HepG2 (cell line): ENCODE data around the gene BICDL2. TPM values are rescaled to one million over a fixed set of nuclear protein-coding genes. Genes with fewer than 3 reads are reported as not detected.

Experiments used
- CCDC6 ChIP-seq: sonication (generic); formaldehyde crosslinking; IDR thresholded peaks from 2 replicates; pipeline ENCODE4 v1.8.1; 2022; ENCODE audit warnings: mild to moderate bottlenecking, missing genetic modification reagents, moderate library complexity
- GPBP1L1 ChIP-seq: sonication (generic); formaldehyde crosslinking; IDR thresholded peaks from 2 replicates; pipeline ENCODE4 v1.5.0; 2020; ENCODE audit warnings: mild to moderate bottlenecking, missing genetic modification reagents
- GRHL1 ChIP-seq: sonication (generic); formaldehyde crosslinking; conservative IDR thresholded peaks from 2 replicates; pipeline ENCODE4 v1.8.0; 2022; ENCODE audit warnings: missing genetic modification reagents
- NFE2L2 ChIP-seq: fragments of 150-350 bp; IDR thresholded peaks from 2 replicates; pipeline ENCODE4 v1.6.1; 2014; ENCODE audit warnings: low read length
- PBX3 ChIP-seq: sonication (generic); formaldehyde crosslinking; IDR thresholded peaks from 2 replicates; pipeline ENCODE4 v1.8.1; 2023; ENCODE audit warnings: missing genetic modification reagents, inconsistent platforms, borderline replicate concordance
- POGZ ChIP-seq: sonication (generic); formaldehyde crosslinking; IDR thresholded peaks from 2 replicates; pipeline ENCODE4 v1.4.0; 2020; ENCODE audit warnings: mild to moderate bottlenecking, missing genetic modification reagents
- REXO4 ChIP-seq: sonication (generic); formaldehyde crosslinking; IDR thresholded peaks from 2 replicates; pipeline ENCODE4 v1.8.0; 2022; ENCODE audit warnings: missing genetic modification reagents, mild to moderate bottlenecking, borderline replicate concordance
- TERF1 ChIP-seq: sonication (generic); formaldehyde crosslinking; IDR thresholded peaks from 2 replicates; pipeline ENCODE4 v1.8.0; 2022; ENCODE audit warnings: mild to moderate bottlenecking, missing genetic modification reagents, moderate library complexity
- TFAP4 ChIP-seq: sonication (generic); IDR thresholded peaks from 2 replicates; pipeline ENCODE4 v1.6.1; 2016; ENCODE audit warnings: low read depth, borderline replicate concordance
- THAP11 ChIP-seq: IDR thresholded peaks from 2 replicates; pipeline ENCODE4 v1.6.1; 2016; ENCODE audit warnings: missing biosample characterization, missing genetic modification reagents
- ZBTB7A ChIP-seq: sonication (generic); formaldehyde crosslinking; IDR thresholded peaks from 2 replicates; pipeline ENCODE4 v1.8.0; 2022; ENCODE audit warnings: mild to moderate bottlenecking, missing genetic modification reagents
- ZFP36 ChIP-seq: fragments of 150-350 bp; IDR thresholded peaks from 2 replicates; pipeline ENCODE4 v1.6.1; 2018; ENCODE audit warnings: borderline replicate concordance, low read length, low read depth; ENCODE audit not compliant: partially characterized antibody
- ZNF18 ChIP-seq: sonication (generic); formaldehyde crosslinking; IDR thresholded peaks from 2 replicates; pipeline ENCODE4 v1.8.0; 2022; ENCODE audit warnings: mild to moderate bottlenecking, missing genetic modification reagents; ENCODE audit not compliant: insufficient replicate concordance
- ZNF253 ChIP-seq: sonication (generic); formaldehyde crosslinking; IDR thresholded peaks from 2 replicates; pipeline ENCODE4 v1.8.0; 2022; ENCODE audit warnings: mild to moderate bottlenecking, missing genetic modification reagents, borderline replicate concordance
- ZNF446 ChIP-seq: sonication (generic); formaldehyde crosslinking; IDR thresholded peaks from 2 replicates; pipeline ENCODE4 v1.5.0; 2020; ENCODE audit warnings: mild to moderate bottlenecking, missing genetic modification reagents
- ZNF451 ChIP-seq: sonication (generic); formaldehyde crosslinking; IDR thresholded peaks from 2 replicates; pipeline ENCODE4 v1.5.0; 2020; ENCODE audit warnings: mild to moderate bottlenecking, missing genetic modification reagents
- ZNF460 ChIP-seq: sonication (generic); formaldehyde crosslinking; IDR thresholded peaks from 2 replicates; pipeline ENCODE4 v1.5.1; 2020; ENCODE audit warnings: missing genetic modification reagents, mild to moderate bottlenecking, borderline replicate concordance
- ZNF598 ChIP-seq: sonication (generic); formaldehyde crosslinking; IDR thresholded peaks from 2 replicates; pipeline ENCODE4 v1.5.1; 2020; ENCODE audit warnings: mild to moderate bottlenecking, missing genetic modification reagents, borderline replicate concordance
- ZNF713 ChIP-seq: sonication (generic); formaldehyde crosslinking; IDR thresholded peaks from 2 replicates; pipeline ENCODE4 v1.4.0; 2020; ENCODE audit warnings: mild to moderate bottlenecking, missing genetic modification reagents
- polyA plus RNA-seq, 8 experiments: library from polyadenylated mRNA; depleted of rRNA in 3 of 8; stranded (reverse) in 7 of 8; unstranded in 1 of 8; fragments of >200 nt; fragmentation: Illumina TruSeq in 4 of 8; extraction: Trizol in 4 of 8; gene quantifications; 2 replicates each; pipeline versions ENCODE4 v1.2.1 to v1.2.3, GENCODE V29; 2011 to 2016; ENCODE audit warnings: low read depth in 4 of 8, missing spikeins in 1 of 8, mixed read lengths in 1 of 8; ENCODE audit not compliant: insufficient read depth in 1 of 8
- total RNA-seq, 5 experiments: library from RNA; depleted of rRNA; stranded (reverse); fragments of >200 nt; fragmentation: Illumina TruSeq; extraction: Trizol; gene quantifications; 2 replicates each; pipeline ENCODE4 v1.2.3, GENCODE V29; 2016; ENCODE audit warnings: low read depth in 1 of 5

BICDL2 gene
- total and polyA plus RNA-seq, 2 of the 13 experiments (the other 11 are each of a cell fraction or from before 2014, with no cell fraction given), result 0.12 TPM; not detected in 1

GRCh38 chr16:2980227-2981176 lies 56.2 kb downstream of the BICDL2 start, which contains the start of gene PKMYT1 (continued):
- TF ChIP-seq PBX3 (CRISPR knock-in tag), result no peak
- peak; percentile 77; the same call in 1 of the 2 replicates for TF ChIP-seq ZBTB7A (CRISPR knock-in tag)
- TF ChIP-seq CCDC6 (CRISPR knock-in tag), result no peak; the same call in 1 of the 2 replicates
- TF ChIP-seq ZNF713 (CRISPR knock-in tag), result 0 out of 2 replicates have a peak, but pooled peaks have one; percentile 18
- TF ChIP-seq ZNF451 (CRISPR knock-in tag), result 0 out of 2 replicates have a peak, but pooled peaks have one; percentile 34
- no peak for TF ChIP-seq TERF1 (CRISPR knock-in tag)
- TF ChIP-seq NFE2L2, result no peak
- TF ChIP-seq ZNF253 (CRISPR knock-in tag), result no peak
- peak; percentile 77 for TF ChIP-seq ZFP36
- no peak for TF ChIP-seq GRHL1 (CRISPR knock-in tag)
- TF ChIP-seq TFAP4, result 0 out of 2 replicates have a peak, but pooled peaks have one; percentile 24
- no peak; the same call in 1 of the 2 replicates for TF ChIP-seq ZNF446 (CRISPR knock-in tag)
- TF ChIP-seq REXO4, result no peak
- TF ChIP-seq THAP11, result peak; percentile 47
- no peak for TF ChIP-seq ZNF460 (CRISPR knock-in tag)
- TF ChIP-seq POGZ (CRISPR knock-in tag), result no peak
- TF ChIP-seq ZNF598 (CRISPR knock-in tag), result peak; percentile 73; the same call in 1 of the 2 replicates
- no peak for TF ChIP-seq GPBP1L1 (CRISPR knock-in tag)
- no peak for TF ChIP-seq ZNF18 (CRISPR knock-in tag)
